NT2/D1 (cell line): ENCODE results near the gene SLCO2B1.

Experiments
- SUZ12 ChIP-seq: IDR thresholded peaks from 2 replicates; pipeline ENCODE4 v1.6.1; 2011; ENCODE audit not compliant: insufficient read length, insufficient read depth; ENCODE audit errors: extremely low read depth
- YY1 ChIP-seq: IDR thresholded peaks from 2 replicates; pipeline ENCODE4 v1.6.1; 2011; ENCODE audit not compliant: insufficient read length, insufficient read depth
- ZNF274 ChIP-seq: IDR thresholded peaks from 2 replicates; pipeline ENCODE4 v1.6.1; 2011; ENCODE audit warnings: mild to moderate bottlenecking, low read depth, low read length

DNA sequence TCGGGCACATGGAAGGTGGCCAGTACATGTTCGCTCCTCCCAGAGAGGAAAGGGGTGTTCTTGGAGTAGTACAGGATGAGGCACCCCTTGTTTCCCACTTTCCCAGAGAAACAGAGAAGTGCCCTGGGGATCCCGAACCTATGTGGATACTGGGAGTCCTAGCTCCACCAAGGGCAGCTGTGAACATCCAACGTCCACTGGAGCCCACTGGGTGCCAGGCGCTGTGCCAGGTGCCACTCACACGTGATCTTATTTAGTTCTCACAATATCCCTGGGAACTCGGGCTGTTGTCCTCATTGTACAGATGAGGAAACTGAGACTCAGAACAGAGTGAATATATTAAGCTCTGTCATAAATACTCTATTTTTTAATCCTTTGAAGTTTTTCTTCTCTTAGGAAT is 12.0 kb downstream of the SLCO2B1 start:
- TF ChIP-seq YY1 (no peak), SUZ12 (no peak), ZNF274 (no peak)
